Smooth muscle cell of the coronary artery (primary cell): ENCODE measurements around the gene PPP1R13B. TPM values are rescaled to one million over a fixed set of nuclear protein-coding genes. Genes with fewer than 3 reads are reported as not detected.

Source experiments
- total RNA-seq: library from RNA; depleted of rRNA; stranded (reverse); fragments of >200 nt; gene quantifications from 2 replicates; pipeline ENCODE4 v1.2.3, GENCODE V29; 2014; ENCODE audit warnings: low replicate concordance

Gene PPP1R13B
- total RNA-seq, result 2.0 and 3.5 TPM in 2 replicates

GRCh38 chr14:103847451-103848174 is at the start of gene PPP1R13B:
Gene PPP1R13B, minus strand, starts transcription at chr14:103847575. Its CDS starts 268 bp downstream, at chr14:103847307.

DNA sequence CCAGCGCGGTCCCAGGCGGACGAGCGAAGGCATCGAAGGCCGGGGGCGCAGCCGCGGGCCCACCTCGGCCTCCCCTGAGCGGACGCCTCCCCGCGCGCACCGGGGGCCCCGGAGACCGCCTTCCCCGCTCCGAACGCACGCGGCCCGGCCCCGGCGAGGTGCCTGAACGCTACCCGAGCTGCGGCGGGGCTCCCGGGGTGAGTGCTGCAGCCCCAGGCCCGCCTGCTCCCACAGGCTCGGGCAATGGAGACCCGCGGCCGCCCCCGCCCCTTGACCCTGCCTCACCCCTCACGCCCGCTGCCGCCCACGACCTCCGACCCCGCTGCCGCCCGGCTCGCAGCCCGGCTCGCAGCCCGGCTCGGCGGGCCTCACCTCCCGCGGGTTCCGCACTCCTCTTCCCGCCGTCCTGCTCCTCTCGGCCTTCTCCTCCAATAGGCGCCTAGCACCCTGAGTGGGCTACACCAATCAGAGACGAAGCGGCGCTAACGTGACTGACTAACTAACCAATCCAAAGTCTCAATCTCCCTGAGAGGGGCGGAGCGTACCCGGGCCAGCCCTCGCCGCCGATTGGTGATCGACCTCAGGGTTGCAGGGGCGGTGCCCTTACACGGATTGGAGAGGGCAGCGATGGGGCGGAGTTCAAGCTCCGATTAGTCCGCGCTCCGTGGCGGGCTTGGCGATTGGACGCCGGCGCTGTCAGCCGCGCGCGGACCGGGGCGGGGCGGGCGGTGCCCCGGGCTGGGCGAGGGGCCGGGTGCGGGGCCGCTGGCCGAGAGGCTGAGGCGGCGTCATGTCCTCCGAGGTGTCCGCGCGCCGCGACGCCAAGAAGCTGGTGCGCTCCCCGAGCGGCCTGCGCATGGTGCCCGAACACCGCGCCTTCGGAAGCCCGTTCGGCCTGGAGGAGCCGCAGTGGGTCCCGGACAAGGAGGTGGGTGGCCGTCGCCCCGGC is 132.0 kb downstream of the PPP1R13B start, which contains the start of the genes XRCC3 and ZFYVE21:
Gene XRCC3, minus strand, starts transcription at position 400 of the 949 bp plus-strand sequence. CDS start 4,364 bp downstream, outside the sequence.
Gene ZFYVE21, plus strand, starts transcription at position 759 of the 949 bp plus-strand sequence. Its CDS starts 32 bp downstream, at position 791.

Other genes starting within 250 kb of the PPP1R13B start
- 225 and 262 TPM in 2 replicates for gene KLC1, start 218.4 kb downstream of the PPP1R13B start, total RNA-seq
- 2.0 and 5.0 TPM in 2 replicates for gene XRCC3, start 132.1 kb downstream of the PPP1R13B start, total RNA-seq
- 51.8 and 68.8 TPM in 2 replicates for gene ZFYVE21, start 131.8 kb downstream of the PPP1R13B start, total RNA-seq
- gene TDRD9, start 80.9 kb upstream of the PPP1R13B start, total RNA-seq, result 0.30 and 4.1 TPM in 2 replicates
- gene RD3L, start 95.0 kb upstream of the PPP1R13B start, total RNA-seq, result not detected in 2 replicates
- gene ASPG, start 238.1 kb upstream of the PPP1R13B start, total RNA-seq, result not detected in 2 replicates